ENCODE results near the gene CABCOCO1. TPM values are rescaled to one million over a fixed set of nuclear protein-coding genes. Genes with fewer than 3 reads are reported as not detected.
"Not testable (repeated sequence)": the region's sequence is repeated elsewhere in the genome, so short reads cannot be mapped to it uniquely, and the experiment has no call there.

CABCOCO1 gene
- total RNA-seq, 1 donor = 2.2 TPM

- Histone ChIP-seq H3K36me3 (ENCODE audit: insufficient read depth, low read length) (no peaks in the 10 kb centered on the region), H3K4me2 (ENCODE audit: insufficient read depth, low read length) (no peak overlapping the region)
These were observed 73.2 kb downstream of the CABCOCO1 start for GRCh38 chr10:61735882-61736281.

GRCh38 chr10:61737455-61737854, 74.7 kb downstream of the CABCOCO1 start:
- not testable (repeated sequence) for H4K20me1 ChIP-seq (ENCODE audit: insufficient read depth, low read length); H3K4me1 ChIP-seq (ENCODE audit: insufficient read depth, low read length); H3K36me3 ChIP-seq (ENCODE audit: insufficient read depth, low read length); H3K27ac ChIP-seq (ENCODE audit: low read depth, low read length); DNase-seq (ENCODE audit: insufficient read length, low spot score, missing footprints); H3K4me2 ChIP-seq (ENCODE audit: insufficient read depth, low read length); H3K27me3 ChIP-seq (ENCODE audit: insufficient read depth, low read length); H3K9me3 ChIP-seq (ENCODE audit: low read depth, low read length); H3K4me3 ChIP-seq (ENCODE audit: insufficient read depth, low read length); H2AFZ ChIP-seq (ENCODE audit: low read length); H3K79me2 ChIP-seq (ENCODE audit: insufficient read depth, low read length)

More at GRCh38 chr10:61735882-61736281, 73.2 kb downstream of the CABCOCO1 start:
- DNase-seq (ENCODE audit: insufficient read length, low spot score, missing footprints) = no peak
- H3K27ac ChIP-seq (ENCODE audit: low read depth, low read length) = no peak overlapping the region
- H2AFZ ChIP-seq (ENCODE audit: low read length) = no peak overlapping the region
- H3K27me3 ChIP-seq (ENCODE audit: insufficient read depth, low read length) = peaks cover 5% of the 10 kb centered on the region
- H3K9me3 ChIP-seq (ENCODE audit: low read depth, low read length) = no peaks in the 10 kb centered on the region
- no peak overlapping the region for H3K4me3 ChIP-seq (ENCODE audit: insufficient read depth, low read length)
- H3K79me2 ChIP-seq (ENCODE audit: insufficient read depth, low read length) = no peaks in the 10 kb centered on the region
- TF ChIP-seq CTCF (IDR thresholded peaks at IDR 0.05; ENCODE audit: extremely low read depth, low read depth, low read length) = no peak
- no peaks in the 10 kb centered on the region for H4K20me1 ChIP-seq (ENCODE audit: insufficient read depth, low read length)
- no peaks in the 10 kb centered on the region for H3K4me1 ChIP-seq (ENCODE audit: insufficient read depth, low read length)

GRCh38 chr10:61742812-61743211, 80.1 kb downstream of the CABCOCO1 start:
- H3K9me3 ChIP-seq (ENCODE audit: low read depth, low read length) = no peaks in the 10 kb centered on the region
- H2AFZ ChIP-seq (ENCODE audit: low read length) = no peak overlapping the region
- DNase-seq (ENCODE audit: insufficient read length, low spot score, missing footprints) = no peak
- no peaks in the 10 kb centered on the region for H3K27me3 ChIP-seq (ENCODE audit: insufficient read depth, low read length)
- no peak overlapping the region for H3K27ac ChIP-seq (ENCODE audit: low read depth, low read length)
- H3K4me1 ChIP-seq (ENCODE audit: insufficient read depth, low read length) = no peaks in the 10 kb centered on the region
- no peaks in the 10 kb centered on the region for H3K36me3 ChIP-seq (ENCODE audit: insufficient read depth, low read length)
- no peaks in the 10 kb centered on the region for H4K20me1 ChIP-seq (ENCODE audit: insufficient read depth, low read length)
- no peak overlapping the region for H3K4me3 ChIP-seq (ENCODE audit: insufficient read depth, low read length)
- no peak for TF ChIP-seq CTCF (IDR thresholded peaks at IDR 0.05; ENCODE audit: extremely low read depth, low read depth, low read length)
- no peaks in the 10 kb centered on the region for H3K79me2 ChIP-seq (ENCODE audit: insufficient read depth, low read length)
- no peak overlapping the region for H3K4me2 ChIP-seq (ENCODE audit: insufficient read depth, low read length)

GRCh38 chr10:61744469-61744868, 81.7 kb downstream of the CABCOCO1 start:
- H3K27ac ChIP-seq (ENCODE audit: low read depth, low read length) = no peak overlapping the region
- H3K36me3 ChIP-seq (ENCODE audit: insufficient read depth, low read length) = no peaks in the 10 kb centered on the region
- H4K20me1 ChIP-seq (ENCODE audit: insufficient read depth, low read length) = no peaks in the 10 kb centered on the region
- H3K4me3 ChIP-seq (ENCODE audit: insufficient read depth, low read length) = no peak overlapping the region
- H3K4me2 ChIP-seq (ENCODE audit: insufficient read depth, low read length) = no peak overlapping the region
- no peaks in the 10 kb centered on the region for H3K27me3 ChIP-seq (ENCODE audit: insufficient read depth, low read length)
- H3K9me3 ChIP-seq (ENCODE audit: low read depth, low read length) = no peaks in the 10 kb centered on the region
- TF ChIP-seq CTCF (IDR thresholded peaks at IDR 0.05; ENCODE audit: extremely low read depth, low read depth, low read length) = no peak
- DNase-seq (ENCODE audit: insufficient read length, low spot score, missing footprints) = no peak
- H3K4me1 ChIP-seq (ENCODE audit: insufficient read depth, low read length) = peaks cover 2% of the 10 kb centered on the region
- no peaks in the 10 kb centered on the region for H3K79me2 ChIP-seq (ENCODE audit: insufficient read depth, low read length)
- no peak overlapping the region for H2AFZ ChIP-seq (ENCODE audit: low read length)
